HEK293 (cell line): ENCODE data around the gene NUCB2.

ENCODE experiments used
- GLIS2 ChIP-seq: fragments of 450-650 bp; formaldehyde crosslinking; IDR thresholded peaks from 2 replicates; pipeline ENCODE4 v1.5.1; 2016; ENCODE audit warnings: missing biosample characterization, missing genetic modification characterization
- KLF7 ChIP-seq: fragments of 450-650 bp; formaldehyde crosslinking; IDR thresholded peaks from 2 replicates; pipeline ENCODE4 v1.5.1; 2016; ENCODE audit warnings: missing biosample characterization, missing genetic modification characterization, borderline replicate concordance
- REPIN1 ChIP-seq: fragments of 450-650 bp; formaldehyde crosslinking; IDR thresholded peaks from 2 replicates; pipeline ENCODE4 v1.5.1; 2017; ENCODE audit warnings: missing biosample characterization, missing genetic modification characterization, low read depth
- SALL2 ChIP-seq: fragments of 450-650 bp; formaldehyde crosslinking; IDR thresholded peaks from 2 replicates; pipeline ENCODE4 v1.5.0; 2017; ENCODE audit warnings: missing biosample characterization, mild to moderate bottlenecking, missing genetic modification characterization, borderline replicate concordance
- SCRT1 ChIP-seq: fragments of 450-650 bp; formaldehyde crosslinking; IDR thresholded peaks from 2 replicates; pipeline ENCODE4 v1.5.1; 2016; ENCODE audit warnings: missing biosample characterization, missing genetic modification characterization, borderline replicate concordance
- ZEB2 ChIP-seq: fragments of 450-650 bp; formaldehyde crosslinking; IDR thresholded peaks from 2 replicates; pipeline ENCODE4 v1.5.1; 2016; ENCODE audit warnings: missing biosample characterization, missing genetic modification characterization
- ZFP3 ChIP-seq: fragments of 450-650 bp; formaldehyde crosslinking; IDR thresholded peaks from 2 replicates; pipeline ENCODE4 v1.5.1; 2016; ENCODE audit warnings: low read depth, missing biosample characterization, missing genetic modification characterization
- ZFP69B ChIP-seq: fragments of 450-650 bp; formaldehyde crosslinking; IDR thresholded peaks from 2 replicates; pipeline ENCODE4 v1.5.1; 2016; ENCODE audit warnings: missing biosample characterization, missing genetic modification characterization
- ZNF112 ChIP-seq: fragments of 450-650 bp; formaldehyde crosslinking; IDR thresholded peaks from 2 replicates; pipeline ENCODE4 v1.5.0; 2017; ENCODE audit warnings: missing biosample characterization, missing genetic modification characterization
- ZNF114 ChIP-seq: fragments of 450-650 bp; formaldehyde crosslinking; IDR thresholded peaks from 2 replicates; pipeline ENCODE4 v1.5.0; 2017; ENCODE audit warnings: missing biosample characterization, missing genetic modification characterization
- ZNF140 ChIP-seq: fragments of 450-650 bp; formaldehyde crosslinking; IDR thresholded peaks from 2 replicates; pipeline ENCODE4 v1.5.1; 2016; ENCODE audit warnings: missing biosample characterization, missing genetic modification characterization
- ZNF148 ChIP-seq: fragments of 450-650 bp; formaldehyde crosslinking; IDR thresholded peaks from 2 replicates; pipeline ENCODE4 v1.5.0; 2017; ENCODE audit warnings: missing biosample characterization, missing genetic modification characterization, borderline replicate concordance
- ZNF157 ChIP-seq: fragments of 450-650 bp; formaldehyde crosslinking; IDR thresholded peaks from 2 replicates; pipeline ENCODE4 v1.5.1; 2016; ENCODE audit warnings: missing biosample characterization, missing genetic modification characterization
- ZNF16 ChIP-seq: fragments of 450-650 bp; formaldehyde crosslinking; IDR thresholded peaks from 2 replicates; pipeline ENCODE4 v1.5.1; 2016; ENCODE audit warnings: low read depth, missing biosample characterization, missing genetic modification characterization
- ZNF175 ChIP-seq: fragments of 450-650 bp; formaldehyde crosslinking; IDR thresholded peaks from 2 replicates; pipeline ENCODE4 v1.5.1; 2016; ENCODE audit warnings: missing biosample characterization, missing genetic modification characterization
- ZNF184 ChIP-seq: fragments of 450-650 bp; IDR thresholded peaks from 2 replicates; pipeline ENCODE4 v1.5.1; 2018; ENCODE audit warnings: missing biosample characterization, mild to moderate bottlenecking, missing genetic modification characterization
- ZNF221 ChIP-seq: fragments of 450-650 bp; formaldehyde crosslinking; IDR thresholded peaks from 2 replicates; pipeline ENCODE4 v1.5.1; 2017; ENCODE audit warnings: missing biosample characterization, missing genetic modification characterization, borderline replicate concordance
- ZNF23 ChIP-seq: fragments of 450-650 bp; formaldehyde crosslinking; IDR thresholded peaks from 2 replicates; pipeline ENCODE4 v1.5.1; 2016; ENCODE audit warnings: missing biosample characterization, missing genetic modification characterization, borderline replicate concordance
- ZNF292 ChIP-seq: fragments of 450-650 bp; formaldehyde crosslinking; IDR thresholded peaks from 2 replicates; pipeline ENCODE4 v1.5.1; 2016; ENCODE audit warnings: low read depth, missing biosample characterization, missing genetic modification characterization, borderline replicate concordance
- ZNF341 ChIP-seq: fragments of 450-650 bp; formaldehyde crosslinking; IDR thresholded peaks from 2 replicates; pipeline ENCODE4; 2016; ENCODE audit warnings: low read depth, missing biosample characterization, missing genetic modification characterization
- ZNF391 ChIP-seq: fragments of 450-650 bp; formaldehyde crosslinking; IDR thresholded peaks from 2 replicates; pipeline ENCODE4 v1.5.1; 2016; ENCODE audit warnings: low read depth, missing biosample characterization, missing genetic modification characterization, borderline replicate concordance
- ZNF449 ChIP-seq: fragments of 450-650 bp; formaldehyde crosslinking; IDR thresholded peaks from 2 replicates; pipeline ENCODE4 v1.5.1; 2017; ENCODE audit warnings: missing biosample characterization, mild to moderate bottlenecking, missing genetic modification characterization, moderate library complexity
- ZNF549 ChIP-seq: fragments of 450-650 bp; IDR thresholded peaks from 2 replicates; pipeline ENCODE4 v1.5.1; 2018; ENCODE audit warnings: missing biosample characterization, missing genetic modification characterization, mild to moderate bottlenecking, inconsistent platforms, moderate library complexity
- ZNF560 ChIP-seq: fragments of 450-650 bp; formaldehyde crosslinking; IDR thresholded peaks from 2 replicates; pipeline ENCODE4 v1.5.1; 2017; ENCODE audit warnings: missing biosample characterization, missing genetic modification characterization, borderline replicate concordance
- ZNF596 ChIP-seq: fragments of 450-650 bp; IDR thresholded peaks from 2 replicates; pipeline ENCODE4 v1.5.0; 2018; ENCODE audit warnings: missing biosample characterization, mild to moderate bottlenecking, missing genetic modification characterization, moderate library complexity
- ZNF623 ChIP-seq: fragments of 450-650 bp; formaldehyde crosslinking; IDR thresholded peaks from 2 replicates; pipeline ENCODE4 v1.5.1; 2016; ENCODE audit warnings: missing biosample characterization, missing genetic modification characterization
- ZNF658 ChIP-seq: fragments of 450-650 bp; formaldehyde crosslinking; IDR thresholded peaks from 2 replicates; pipeline ENCODE4; 2016; ENCODE audit warnings: missing biosample characterization, missing genetic modification characterization
- ZNF76 ChIP-seq: fragments of 450-650 bp; formaldehyde crosslinking; IDR thresholded peaks from 2 replicates; pipeline ENCODE4; 2016; ENCODE audit warnings: low read depth, missing biosample characterization, missing genetic modification characterization, borderline replicate concordance
- ZNF777 ChIP-seq: fragments of 450-650 bp; formaldehyde crosslinking; IDR thresholded peaks from 2 replicates; pipeline ENCODE4 v1.5.1; 2017; ENCODE audit warnings: missing biosample characterization, missing genetic modification characterization, borderline replicate concordance
- ZNF791 ChIP-seq: fragments of 450-650 bp; formaldehyde crosslinking; IDR thresholded peaks from 2 replicates; pipeline ENCODE4 v1.5.1; 2016; ENCODE audit warnings: missing biosample characterization, missing genetic modification characterization
- ZNF843 ChIP-seq: fragments of 450-650 bp; formaldehyde crosslinking; IDR thresholded peaks from 2 replicates; pipeline ENCODE4 v1.5.1; 2016; ENCODE audit warnings: missing biosample characterization, missing genetic modification characterization
- TF ChIP-seq, protein P1 (sequence below): fragments of 450-650 bp; formaldehyde crosslinking; IDR thresholded peaks from 2 replicates; pipeline ENCODE4 v1.5.1; 2016; ENCODE audit warnings: missing biosample characterization, missing genetic modification characterization
- TF ChIP-seq, protein P2 (sequence below): fragments of 450-650 bp; formaldehyde crosslinking; IDR thresholded peaks from 2 replicates; pipeline ENCODE4 v1.5.1; 2016; ENCODE audit warnings: missing biosample characterization, missing genetic modification characterization

Gene NUCB2

GRCh38 chr11:17314232-17314547 lies 37.7 kb downstream of the NUCB2 start (continued):
- 0 out of 2 replicates have a peak, but pooled peaks have one; percentile 54 for TF ChIP-seq ZFP69B
- no peak for TF ChIP-seq ZNF184 (tag by site-specific recombination)
- no peak for TF ChIP-seq ZNF391 (tag by site-specific recombination)
- TF ChIP-seq ZNF23 = no peak
- no peak for TF ChIP-seq ZNF221 (tag by site-specific recombination)
- TF ChIP-seq ZFP3 (tag by site-specific recombination) = no peak
- TF ChIP-seq ZNF175 = no peak
- no peak for TF ChIP-seq ZNF148 (tag by site-specific recombination)
- TF ChIP-seq, protein P1, sequence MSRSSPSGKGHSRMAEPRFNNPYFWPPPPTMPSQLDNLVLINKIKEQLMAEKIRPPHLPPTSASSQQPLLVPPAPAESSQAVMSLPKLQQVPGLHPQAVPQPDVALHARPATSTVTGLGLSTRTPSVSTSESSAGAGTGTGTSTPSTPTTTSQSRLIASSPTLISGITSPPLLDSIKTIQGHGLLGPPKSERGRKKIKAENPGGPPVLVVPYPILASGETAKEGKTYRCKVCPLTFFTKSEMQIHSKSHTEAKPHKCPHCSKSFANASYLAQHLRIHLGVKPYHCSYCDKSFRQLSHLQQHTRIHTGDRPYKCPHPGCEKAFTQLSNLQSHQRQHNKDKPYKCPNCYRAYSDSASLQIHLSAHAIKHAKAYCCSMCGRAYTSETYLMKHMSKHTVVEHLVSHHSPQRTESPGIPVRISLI = no peak
- no peak for TF ChIP-seq ZNF341 (tag by site-specific recombination)
- TF ChIP-seq GLIS2 (tag by site-specific recombination) = no peak
- no peak for TF ChIP-seq ZNF596 (tag by site-specific recombination)
- no peak for TF ChIP-seq ZNF112 (tag by site-specific recombination)
- no peak for TF ChIP-seq SCRT1
- no peak for TF ChIP-seq KLF7 (tag by site-specific recombination)
- TF ChIP-seq ZNF449 (tag by site-specific recombination) = no peak
- TF ChIP-seq ZNF843 (tag by site-specific recombination) = no peak
- no peak for TF ChIP-seq ZNF777 (tag by site-specific recombination)
- TF ChIP-seq ZNF791 = no peak
- TF ChIP-seq ZEB2 = peak; percentile 68
- TF ChIP-seq ZNF76 = no peak
- TF ChIP-seq ZNF16 = no peak
- no peak for TF ChIP-seq ZNF658 (tag by site-specific recombination)
- no peak for TF ChIP-seq SALL2 (tag by site-specific recombination)
- no peak for TF ChIP-seq REPIN1 (tag by site-specific recombination)
- TF ChIP-seq ZNF560 (tag by site-specific recombination) = no peak
- no peak for TF ChIP-seq ZNF292 (tag by site-specific recombination)
- no peak for TF ChIP-seq ZNF623 (tag by site-specific recombination)
- no peak for TF ChIP-seq ZNF114
- TF ChIP-seq ZNF140 (tag by site-specific recombination) = no peak
- no peak for TF ChIP-seq ZNF549 (tag by site-specific recombination)
- TF ChIP-seq, protein P2, sequence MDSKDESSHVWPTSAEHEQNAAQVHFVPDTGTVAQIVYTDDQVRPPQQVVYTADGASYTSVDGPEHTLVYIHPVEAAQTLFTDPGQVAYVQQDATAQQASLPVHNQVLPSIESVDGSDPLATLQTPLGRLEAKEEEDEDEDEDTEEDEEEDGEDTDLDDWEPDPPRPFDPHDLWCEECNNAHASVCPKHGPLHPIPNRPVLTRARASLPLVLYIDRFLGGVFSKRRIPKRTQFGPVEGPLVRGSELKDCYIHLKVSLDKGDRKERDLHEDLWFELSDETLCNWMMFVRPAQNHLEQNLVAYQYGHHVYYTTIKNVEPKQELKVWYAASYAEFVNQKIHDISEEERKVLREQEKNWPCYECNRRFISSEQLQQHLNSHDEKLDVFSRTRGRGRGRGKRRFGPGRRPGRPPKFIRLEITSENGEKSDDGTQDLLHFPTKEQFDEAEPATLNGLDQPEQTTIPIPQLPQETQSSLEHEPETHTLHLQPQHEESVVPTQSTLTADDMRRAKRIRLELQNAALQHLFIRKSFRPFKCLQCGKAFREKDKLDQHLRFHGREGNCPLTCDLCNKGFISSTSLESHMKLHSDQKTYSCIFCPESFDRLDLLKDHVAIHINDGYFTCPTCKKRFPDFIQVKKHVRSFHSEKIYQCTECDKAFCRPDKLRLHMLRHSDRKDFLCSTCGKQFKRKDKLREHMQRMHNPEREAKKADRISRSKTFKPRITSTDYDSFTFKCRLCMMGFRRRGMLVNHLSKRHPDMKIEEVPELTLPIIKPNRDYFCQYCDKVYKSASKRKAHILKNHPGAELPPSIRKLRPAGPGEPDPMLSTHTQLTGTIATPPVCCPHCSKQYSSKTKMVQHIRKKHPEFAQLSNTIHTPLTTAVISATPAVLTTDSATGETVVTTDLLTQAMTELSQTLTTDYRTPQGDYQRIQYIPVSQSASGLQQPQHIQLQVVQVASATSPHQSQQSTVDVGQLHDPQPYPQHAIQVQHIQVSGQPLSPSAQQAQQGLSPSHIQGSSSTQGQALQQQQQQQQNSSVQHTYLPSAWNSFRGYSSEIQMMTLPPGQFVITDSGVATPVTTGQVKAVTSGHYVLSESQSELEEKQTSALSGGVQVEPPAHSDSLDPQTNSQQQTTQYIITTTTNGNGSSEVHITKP (tag by site-specific recombination) = no peak
- no peak for TF ChIP-seq ZNF157
